Measurements from ENCODE around the gene IL1RAP.

IL1RAP gene

DNA sequence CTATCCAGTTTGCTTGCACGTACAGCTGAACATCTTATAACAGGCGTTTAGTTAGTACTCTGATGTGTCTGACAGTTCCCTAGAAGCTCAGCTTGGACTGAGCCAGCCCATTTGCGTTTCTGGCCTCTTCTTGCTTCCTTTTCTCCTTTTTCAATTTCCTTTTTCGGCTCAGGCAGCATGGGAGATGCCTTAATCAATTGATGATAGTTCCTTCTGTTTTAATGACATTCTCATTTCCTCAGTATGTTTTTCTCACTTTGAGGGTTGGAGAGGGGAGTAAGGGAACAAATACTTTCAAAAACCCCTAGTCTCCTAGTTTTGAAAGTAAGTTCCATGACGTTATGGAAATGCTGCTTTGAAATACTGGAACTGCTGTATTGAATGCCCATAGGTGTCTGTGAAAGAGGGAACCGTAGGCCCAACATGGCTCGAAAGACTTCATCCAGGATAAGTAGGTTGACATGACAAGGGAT, 18.9 kb downstream of the IL1RAP start:
- ATAC-seq (ENCODE audit: low read depth) (no peak), DNase-seq (ENCODE audit: low spot score) (no peak)
- Histone ChIP-seq H3K4me3 (ENCODE audit: severe bottlenecking) (no peak overlapping the region), H3K36me3 (ENCODE audit: low read depth) (peaks cover 43% of the 10 kb centered on the region), H3K27me3 (ENCODE audit: insufficient read depth, poor library complexity, severe bottlenecking) (no peaks in the 10 kb centered on the region), H3K27ac (ENCODE audit: poor library complexity, severe bottlenecking) (peak overlapping the region; percentile 100), H3K9me3 (ENCODE audit: severe bottlenecking) (no peaks in the 10 kb centered on the region), H3K4me1 (ENCODE audit: insufficient read depth, poor library complexity, severe bottlenecking) (peaks cover 73% of the 10 kb centered on the region)
- TF ChIP-seq, protein P1, sequence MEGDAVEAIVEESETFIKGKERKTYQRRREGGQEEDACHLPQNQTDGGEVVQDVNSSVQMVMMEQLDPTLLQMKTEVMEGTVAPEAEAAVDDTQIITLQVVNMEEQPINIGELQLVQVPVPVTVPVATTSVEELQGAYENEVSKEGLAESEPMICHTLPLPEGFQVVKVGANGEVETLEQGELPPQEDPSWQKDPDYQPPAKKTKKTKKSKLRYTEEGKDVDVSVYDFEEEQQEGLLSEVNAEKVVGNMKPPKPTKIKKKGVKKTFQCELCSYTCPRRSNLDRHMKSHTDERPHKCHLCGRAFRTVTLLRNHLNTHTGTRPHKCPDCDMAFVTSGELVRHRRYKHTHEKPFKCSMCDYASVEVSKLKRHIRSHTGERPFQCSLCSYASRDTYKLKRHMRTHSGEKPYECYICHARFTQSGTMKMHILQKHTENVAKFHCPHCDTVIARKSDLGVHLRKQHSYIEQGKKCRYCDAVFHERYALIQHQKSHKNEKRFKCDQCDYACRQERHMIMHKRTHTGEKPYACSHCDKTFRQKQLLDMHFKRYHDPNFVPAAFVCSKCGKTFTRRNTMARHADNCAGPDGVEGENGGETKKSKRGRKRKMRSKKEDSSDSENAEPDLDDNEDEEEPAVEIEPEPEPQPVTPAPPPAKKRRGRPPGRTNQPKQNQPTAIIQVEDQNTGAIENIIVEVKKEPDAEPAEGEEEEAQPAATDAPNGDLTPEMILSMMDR (IDR thresholded peaks at IDR 0.05; ENCODE audit: poor library complexity, severe bottlenecking) = no peak

DNA sequence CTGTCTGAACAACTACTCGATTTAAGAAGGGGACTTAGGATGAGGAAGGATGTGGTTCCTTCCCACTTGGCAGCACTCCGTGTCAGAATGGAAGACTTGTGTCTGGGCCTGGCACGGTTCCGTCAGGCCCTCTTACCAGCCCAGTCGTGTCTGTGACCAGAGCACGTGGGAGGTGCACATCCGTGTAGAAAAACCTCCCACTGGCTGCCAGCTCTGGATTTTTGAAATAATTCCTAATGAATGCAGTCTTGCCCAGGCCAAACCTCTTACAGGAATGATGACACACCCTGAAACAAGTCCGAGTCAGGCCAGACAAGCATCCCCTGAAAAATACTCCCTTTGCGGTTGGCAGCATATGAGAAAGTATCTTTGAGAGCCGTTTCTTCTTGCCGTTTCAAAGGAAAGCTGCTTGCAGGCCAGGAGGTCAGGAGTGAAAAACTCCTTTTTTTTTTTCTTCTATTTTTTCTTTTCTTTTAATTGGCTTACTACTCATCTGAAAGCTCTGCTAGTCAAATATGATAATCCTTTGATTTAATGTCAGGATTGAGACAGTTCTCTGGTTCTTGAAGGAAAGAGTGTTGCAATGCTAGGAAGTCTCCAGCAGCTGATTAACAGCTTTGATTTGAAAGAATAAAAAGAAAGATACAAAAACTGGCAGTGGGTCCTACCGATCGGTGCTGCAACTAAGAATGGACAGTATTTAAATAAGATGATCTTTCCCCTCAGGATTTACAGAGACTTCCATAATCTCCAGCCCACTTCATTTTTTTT, 19.8 kb downstream of the IL1RAP start:
- Histone ChIP-seq H3K4me3 (ENCODE audit: severe bottlenecking) (peak overlapping the region; percentile 7), H3K27me3 (ENCODE audit: insufficient read depth, poor library complexity, severe bottlenecking) (no peaks in the 10 kb centered on the region), H3K27ac (ENCODE audit: poor library complexity, severe bottlenecking) (peak overlapping the region; percentile 100), H3K9me3 (ENCODE audit: severe bottlenecking) (no peaks in the 10 kb centered on the region), H3K36me3 (ENCODE audit: low read depth) (peaks cover 36% of the 10 kb centered on the region), H3K4me1 (ENCODE audit: insufficient read depth, poor library complexity, severe bottlenecking) (peaks cover 71% of the 10 kb centered on the region)
- TF ChIP-seq, protein P1 (IDR thresholded peaks at IDR 0.05; ENCODE audit: poor library complexity, severe bottlenecking) = no peak
- ATAC-seq (ENCODE audit: low read depth) (peak; percentile 84), DNase-seq (ENCODE audit: low spot score) (peak; percentile 90)

DNA sequence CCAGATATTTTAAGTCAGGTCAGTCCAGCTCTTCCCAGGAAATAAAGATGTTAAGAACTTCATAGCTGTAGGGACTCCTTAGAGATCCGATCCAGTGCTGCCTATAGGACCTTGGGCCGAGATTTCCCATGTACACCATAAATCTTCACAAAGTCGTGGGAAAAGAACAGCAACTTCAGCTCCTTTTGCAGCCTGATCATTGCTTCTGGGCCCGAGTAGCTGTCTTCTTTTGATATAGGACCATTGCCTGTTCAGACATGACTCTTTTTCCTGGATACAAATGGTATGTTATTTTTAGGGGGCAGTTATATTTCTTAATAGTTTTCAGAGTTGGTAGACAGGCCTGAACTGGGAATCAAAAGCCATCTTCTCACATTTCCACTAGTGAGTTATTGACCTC, 20.5 kb downstream of the IL1RAP start:
- Histone ChIP-seq H3K27ac (ENCODE audit: poor library complexity, severe bottlenecking) (peak overlapping the region; percentile 100), H3K4me1 (ENCODE audit: insufficient read depth, poor library complexity, severe bottlenecking) (peaks cover 71% of the 10 kb centered on the region), H3K36me3 (ENCODE audit: low read depth) (peaks cover 38% of the 10 kb centered on the region), H3K9me3 (ENCODE audit: severe bottlenecking) (no peaks in the 10 kb centered on the region), H3K4me3 (ENCODE audit: severe bottlenecking) (peak overlapping the region; percentile 7), H3K27me3 (ENCODE audit: insufficient read depth, poor library complexity, severe bottlenecking) (no peaks in the 10 kb centered on the region)
- ATAC-seq (ENCODE audit: low read depth) = no peak
- TF ChIP-seq, protein P1 (IDR thresholded peaks at IDR 0.05; ENCODE audit: poor library complexity, severe bottlenecking) = no peak
- no peak for DNase-seq (ENCODE audit: low spot score)

DNA sequence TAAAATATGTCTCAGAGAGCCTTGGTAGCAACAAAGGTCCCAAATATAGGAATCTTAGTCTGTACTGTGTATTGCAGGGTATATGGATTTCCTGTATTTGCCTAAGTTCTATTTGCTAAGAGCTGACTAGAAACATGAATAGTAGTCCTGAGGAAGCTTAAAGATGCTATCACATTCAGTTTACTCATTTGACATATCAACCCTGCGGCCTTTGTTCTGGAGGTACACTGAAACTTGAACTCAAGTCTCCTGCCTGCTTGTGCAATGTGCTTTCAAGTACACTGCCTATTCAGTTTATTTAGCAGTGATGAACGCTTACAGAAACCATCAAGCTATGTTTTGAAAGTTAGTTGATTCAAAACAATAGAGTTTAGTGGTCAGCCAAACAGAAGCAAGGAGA, 21.1 kb downstream of the IL1RAP start:
- Histone ChIP-seq H3K27ac (ENCODE audit: poor library complexity, severe bottlenecking) (peak overlapping the region; percentile 100), H3K4me1 (ENCODE audit: insufficient read depth, poor library complexity, severe bottlenecking) (peaks cover 70% of the 10 kb centered on the region), H3K36me3 (ENCODE audit: low read depth) (peaks cover 39% of the 10 kb centered on the region), H3K9me3 (ENCODE audit: severe bottlenecking) (no peaks in the 10 kb centered on the region), H3K4me3 (ENCODE audit: severe bottlenecking) (no peak overlapping the region), H3K27me3 (ENCODE audit: insufficient read depth, poor library complexity, severe bottlenecking) (no peaks in the 10 kb centered on the region)
- DNase-seq (ENCODE audit: low spot score) (no peak), ATAC-seq (ENCODE audit: low read depth) (peak; percentile 19; the same call in 2 of the 3 replicates)
- TF ChIP-seq, protein P1 (IDR thresholded peaks at IDR 0.05; ENCODE audit: poor library complexity, severe bottlenecking) = no peak

DNA sequence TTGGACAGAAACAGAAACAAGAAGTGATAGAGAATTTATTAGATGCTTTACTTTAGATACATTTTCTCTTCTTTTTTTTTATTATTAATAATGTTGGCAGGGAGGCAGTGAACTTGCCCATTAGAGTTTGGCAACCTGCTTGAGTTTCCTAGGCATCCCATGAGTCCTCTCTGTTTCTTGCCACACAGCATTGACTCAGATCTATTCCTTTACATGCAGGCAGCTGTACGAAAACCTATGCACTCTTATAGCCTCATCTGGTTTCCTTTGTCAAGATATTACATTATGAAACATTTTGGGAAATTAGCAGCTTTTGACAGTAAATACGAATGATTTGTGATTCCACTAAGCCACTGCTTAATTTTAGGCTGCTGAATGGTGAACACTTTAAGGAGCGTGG, 23.3 kb downstream of the IL1RAP start:
- no peaks in the 10 kb centered on the region for H3K9me3 ChIP-seq (ENCODE audit: severe bottlenecking)
- peaks cover 49% of the 10 kb centered on the region for H3K4me1 ChIP-seq (ENCODE audit: insufficient read depth, poor library complexity, severe bottlenecking)
- DNase-seq (ENCODE audit: low spot score) (no peak), ATAC-seq (ENCODE audit: low read depth) (no peak)
- H3K27me3 ChIP-seq (ENCODE audit: insufficient read depth, poor library complexity, severe bottlenecking) = no peaks in the 10 kb centered on the region
- TF ChIP-seq, protein P1 (IDR thresholded peaks at IDR 0.05; ENCODE audit: poor library complexity, severe bottlenecking) = no peak
- peaks cover 39% of the 10 kb centered on the region for H3K36me3 ChIP-seq (ENCODE audit: low read depth)
- H3K4me3 ChIP-seq (ENCODE audit: severe bottlenecking) = no peak overlapping the region
- peak overlapping the region; percentile 5 for H3K27ac ChIP-seq (ENCODE audit: poor library complexity, severe bottlenecking)
